AG08395 (cell line): Measurements from ENCODE around the gene CPED1.
"Not testable (repeated sequence)": the region's sequence is repeated elsewhere in the genome, so short reads cannot be mapped to it uniquely, and the experiment has no call there.

ENCODE experiments used
- DNase-seq: peaks from one replicate; pipeline ENCODE4 v3.0.0; 2012; ENCODE audit warnings: mixed read lengths, low spot score

Gene CPED1

DNA sequence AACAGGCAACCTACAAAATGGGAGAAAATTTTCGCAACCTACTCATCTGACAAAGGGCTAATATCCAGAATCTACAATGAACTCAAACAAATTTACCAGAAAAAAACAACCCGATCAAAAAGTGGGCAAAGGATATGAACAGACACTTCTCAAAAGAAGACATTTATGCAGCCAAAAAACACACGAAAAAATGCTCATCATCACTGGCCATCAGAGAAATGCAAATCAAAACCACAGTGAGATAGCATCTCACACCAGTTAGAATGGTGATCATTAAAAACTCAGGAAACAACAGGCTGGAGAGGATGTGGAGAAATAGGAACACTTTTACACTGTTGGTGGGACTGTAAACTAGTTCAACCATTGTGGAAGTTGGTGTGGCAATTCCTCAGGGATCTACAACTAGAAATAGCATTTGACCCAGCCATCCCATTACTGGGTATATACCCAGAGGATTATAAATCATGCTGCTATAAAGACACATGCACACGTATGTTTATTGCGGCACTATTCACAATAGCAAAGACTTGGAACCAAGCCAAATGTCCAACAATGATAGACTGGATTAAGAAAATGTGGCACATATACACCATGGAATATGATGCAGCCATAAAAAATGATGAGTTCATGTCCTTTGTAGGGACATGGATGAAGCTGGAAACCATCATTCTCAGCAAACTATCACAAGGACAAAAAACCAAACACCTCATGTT is 264.2 kb downstream of the CPED1 start:
- not testable (repeated sequence) for DNase-seq

DNA sequence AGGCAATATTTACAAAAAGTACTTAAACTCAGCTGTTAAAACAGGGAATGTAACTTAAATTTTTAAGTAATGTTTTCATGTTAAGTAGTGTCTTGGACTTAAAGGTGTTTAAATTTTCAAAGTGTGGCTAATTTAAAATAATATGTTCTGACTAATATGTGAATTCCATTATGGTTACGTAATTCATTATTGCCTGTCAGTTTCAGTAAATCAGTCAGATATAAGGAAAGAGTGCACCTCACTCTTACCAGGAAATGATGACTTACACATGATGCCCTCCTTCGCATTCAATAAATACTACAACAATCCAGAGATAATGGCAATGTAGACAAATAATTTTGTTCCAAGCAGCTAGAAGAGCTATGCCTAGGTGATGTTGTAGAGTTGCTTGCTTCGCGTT is 271.3 kb downstream of the CPED1 start:
- DNase-seq: no peak

DNA sequence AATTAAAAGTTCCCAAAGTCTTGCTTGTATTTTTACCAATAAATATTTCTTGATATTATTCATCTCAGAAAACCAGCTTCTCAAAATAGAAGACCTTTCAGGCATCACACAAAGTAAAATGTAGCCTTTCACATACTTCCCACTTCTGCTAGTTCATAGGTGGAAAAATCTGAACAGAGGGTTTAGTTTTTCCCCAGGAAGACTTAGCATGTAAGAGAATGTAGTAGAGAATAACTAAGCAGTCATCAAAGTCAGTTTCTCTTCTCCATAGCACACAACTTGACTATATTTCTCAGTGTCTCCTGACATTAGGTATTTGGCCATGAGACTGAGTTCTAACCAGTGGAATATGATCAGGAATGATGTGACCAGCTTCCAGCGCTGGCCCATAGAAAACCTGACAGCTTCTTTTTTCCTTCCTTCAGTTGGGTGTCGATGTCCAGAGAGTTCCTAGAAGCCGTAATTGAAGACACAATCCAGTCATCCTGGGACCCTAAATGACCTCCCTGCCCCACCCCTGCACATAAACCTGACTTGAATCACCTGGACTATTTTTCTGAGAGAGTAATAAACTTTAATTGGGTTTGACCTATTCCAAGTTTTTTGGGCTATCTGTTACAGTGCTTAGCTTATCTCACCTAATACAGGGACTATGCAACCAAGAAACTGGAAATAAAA is 272.8 kb downstream of the CPED1 start:
- no peak for DNase-seq

DNA sequence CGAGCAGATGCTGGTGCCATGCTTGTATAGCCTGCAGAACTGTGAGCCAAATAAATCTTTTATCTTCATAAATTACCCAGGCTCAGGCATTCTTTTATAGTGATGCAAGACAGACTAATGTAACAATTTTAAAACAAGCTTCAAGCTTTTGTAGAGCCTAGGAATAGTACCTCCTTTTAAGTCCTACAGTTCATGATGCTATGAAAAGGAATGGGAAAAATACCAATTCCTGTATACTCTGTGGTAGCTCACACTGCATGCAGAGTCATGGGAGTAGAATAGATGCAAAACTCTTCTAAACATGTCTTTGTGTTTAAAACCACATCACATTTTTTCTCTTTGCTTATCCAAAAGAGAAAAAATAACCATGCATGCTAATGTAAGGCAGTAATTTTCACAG is 273.7 kb downstream of the CPED1 start:
- DNase-seq: no peak

DNA sequence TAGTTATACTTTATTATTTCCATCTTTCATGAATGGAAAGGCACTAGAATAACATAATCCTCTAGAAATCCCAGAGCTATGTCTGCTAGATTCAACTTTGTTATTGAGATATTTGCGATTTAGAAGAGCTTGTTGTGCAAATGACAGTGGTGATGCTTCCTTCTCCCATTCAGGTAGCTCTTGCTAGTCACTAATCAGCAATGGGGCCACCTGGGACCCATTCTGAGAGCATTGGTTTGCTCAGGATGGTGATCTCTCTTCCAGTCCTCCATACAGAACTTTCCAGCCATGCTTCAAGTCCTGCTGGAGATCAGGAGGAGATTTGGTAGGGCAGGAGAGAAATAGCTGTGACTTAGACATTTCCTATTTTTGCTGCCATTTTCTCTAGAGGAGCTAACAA is 274.5 kb downstream of the CPED1 start:
- DNase-seq: no peak

DNA sequence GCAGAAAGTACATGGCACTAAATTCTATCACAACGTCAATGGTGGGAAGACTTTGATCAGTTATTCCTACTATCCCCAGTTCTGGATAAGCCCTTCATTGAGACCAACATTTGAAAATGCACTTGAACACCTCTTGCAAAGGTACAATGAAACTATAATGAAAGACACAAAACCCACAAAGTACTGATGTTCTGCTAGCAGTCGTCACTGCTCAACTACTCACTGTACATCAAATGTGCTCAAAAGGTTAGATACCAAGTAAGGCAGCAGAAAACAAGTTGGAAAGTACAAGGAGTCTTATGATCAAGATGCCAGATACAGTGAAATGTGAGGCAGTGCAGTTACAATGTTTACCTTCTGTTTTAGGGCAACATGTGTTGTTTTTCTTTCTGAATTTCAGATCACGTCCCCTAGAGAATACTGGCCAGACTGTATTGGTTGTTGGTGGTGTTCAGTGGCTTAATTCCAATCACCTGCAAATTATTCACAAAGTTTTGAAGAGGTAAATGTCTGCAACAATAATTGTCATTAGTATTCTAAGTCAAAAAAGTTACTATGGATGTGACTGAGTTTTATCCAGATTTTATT is 277.9 kb downstream of the CPED1 start:
- DNase-seq: no peak

DNA sequence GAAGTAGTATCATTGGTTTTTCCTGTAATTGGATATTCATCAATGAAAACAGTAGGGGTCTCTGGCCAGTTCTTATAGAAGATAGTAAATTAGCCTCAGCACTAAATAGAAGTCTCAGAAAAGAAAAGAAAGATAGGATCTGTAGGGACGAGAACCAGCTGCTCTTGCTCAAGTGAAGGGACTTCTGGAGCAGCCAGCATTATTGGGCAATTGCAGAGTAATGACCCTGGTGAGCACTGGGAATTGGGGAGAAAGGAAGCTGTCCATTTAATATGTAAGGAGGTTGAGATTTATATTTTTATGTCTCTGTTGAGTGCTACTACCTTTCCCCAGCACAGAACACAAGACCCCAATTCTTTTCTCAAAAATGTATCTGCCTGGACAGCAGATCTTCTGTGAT is 279.1 kb downstream of the CPED1 start:
- no peak for DNase-seq

DNA sequence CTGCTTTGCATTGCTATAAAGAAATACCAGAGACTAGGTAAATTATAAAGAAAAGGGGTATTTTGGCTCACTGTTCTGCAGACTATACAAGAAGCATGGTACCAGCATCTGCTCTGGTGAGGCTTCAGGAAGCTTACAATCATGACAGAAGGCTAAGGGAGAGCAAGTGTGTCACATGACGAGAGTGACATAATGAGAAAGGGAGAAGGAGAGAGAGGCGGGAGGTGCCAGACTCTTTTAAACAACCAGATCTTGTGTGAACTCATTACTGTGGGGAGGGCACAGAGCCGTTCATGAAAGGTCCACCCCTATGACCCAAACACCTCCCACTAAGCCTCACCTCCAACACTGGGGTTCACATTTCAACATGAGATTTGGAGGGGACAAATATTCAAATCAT is 281.3 kb downstream of the CPED1 start:
- DNase-seq: no peak

DNA sequence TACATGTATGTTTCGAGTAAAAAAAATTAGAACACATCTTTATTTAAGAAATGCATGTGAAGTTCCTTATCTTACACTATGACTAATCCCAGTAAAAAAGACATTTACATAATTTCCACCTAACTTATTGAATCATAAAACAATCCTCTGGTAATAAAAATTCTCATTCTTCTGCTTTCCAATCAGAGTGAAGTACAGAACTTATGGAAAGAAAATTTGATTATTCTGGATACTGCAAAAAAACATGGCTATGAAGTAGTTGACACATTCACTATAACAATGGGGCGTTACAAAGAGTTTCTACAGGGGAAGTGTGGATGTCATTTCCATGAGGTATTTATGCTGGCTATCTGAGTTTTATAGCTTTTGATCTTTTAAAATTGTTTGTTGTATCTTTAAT is 282.6 kb downstream of the CPED1 start:
- DNase-seq: no peak

DNA sequence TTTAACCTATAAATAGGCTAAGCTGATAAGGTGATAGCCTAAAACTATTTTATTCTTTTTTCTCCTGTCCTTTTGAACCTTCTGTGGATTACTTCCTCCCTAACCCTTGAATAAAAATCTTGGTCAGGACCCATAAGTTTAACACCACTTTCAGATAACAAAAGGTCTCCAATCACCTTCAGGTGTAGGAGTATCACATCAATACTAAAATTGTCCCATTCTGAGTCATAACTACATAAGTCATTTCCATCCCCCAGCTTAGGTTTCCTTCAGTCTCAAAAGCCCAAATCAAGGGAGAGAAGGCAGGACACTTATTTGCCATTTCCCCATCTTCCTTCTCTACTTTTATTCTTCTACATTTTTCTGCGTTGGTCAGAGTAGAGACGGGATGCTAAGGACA is 283.4 kb downstream of the CPED1 start:
- no peak for DNase-seq

DNA sequence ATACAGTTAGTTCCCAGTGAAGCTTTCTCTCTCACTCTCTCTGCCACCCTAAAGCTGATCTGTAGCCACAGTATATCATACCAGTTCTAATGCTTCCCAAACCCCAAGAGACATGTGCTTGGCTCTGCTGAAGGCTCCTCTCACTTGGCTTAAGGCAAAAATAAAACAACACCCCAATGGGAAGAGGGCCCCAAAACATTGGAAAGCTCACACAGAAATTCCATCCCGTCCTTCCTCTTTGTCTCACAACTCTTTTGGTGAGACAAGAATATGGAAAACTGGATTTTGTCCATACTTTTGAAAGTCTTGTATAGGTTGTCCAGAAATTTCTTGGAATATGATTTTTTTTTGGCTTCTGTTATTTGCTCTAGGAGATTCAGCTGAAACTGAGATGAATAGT is 284.2 kb downstream of the CPED1 start:
- DNase-seq: no peak

DNA sequence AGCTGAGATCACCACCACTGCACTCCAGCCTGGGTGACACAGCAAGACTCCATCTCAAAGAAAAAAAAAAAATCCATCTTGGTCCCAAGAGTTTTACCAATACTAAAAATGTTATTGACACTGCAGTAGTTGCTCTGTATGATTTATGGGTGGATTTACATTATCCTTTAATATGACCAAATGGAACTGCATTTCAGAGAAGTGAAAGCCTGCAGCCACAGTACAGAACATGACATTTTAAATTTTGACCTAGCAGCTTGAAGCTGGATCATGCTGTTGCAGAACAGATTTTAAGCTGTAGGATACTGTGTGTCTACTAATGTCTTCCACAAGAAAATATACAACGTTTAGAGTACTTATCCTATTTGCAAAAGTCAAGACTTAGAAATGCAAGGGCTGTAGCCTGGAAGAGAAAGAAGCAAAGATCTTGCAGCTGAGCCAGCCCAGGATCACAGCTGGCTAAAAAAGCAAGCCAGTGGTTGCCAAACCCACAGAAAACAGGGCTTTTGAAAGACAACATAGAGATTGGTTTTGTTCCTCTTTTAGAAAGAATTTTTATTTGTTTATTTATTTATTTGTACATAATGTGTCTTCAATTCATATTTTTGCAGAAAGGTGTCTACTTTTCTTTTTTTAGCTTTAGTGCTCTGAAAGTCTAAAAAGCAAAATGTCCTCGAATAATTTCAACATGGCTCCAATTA is 285.1 kb downstream of the CPED1 start:
- DNase-seq: no peak

DNA sequence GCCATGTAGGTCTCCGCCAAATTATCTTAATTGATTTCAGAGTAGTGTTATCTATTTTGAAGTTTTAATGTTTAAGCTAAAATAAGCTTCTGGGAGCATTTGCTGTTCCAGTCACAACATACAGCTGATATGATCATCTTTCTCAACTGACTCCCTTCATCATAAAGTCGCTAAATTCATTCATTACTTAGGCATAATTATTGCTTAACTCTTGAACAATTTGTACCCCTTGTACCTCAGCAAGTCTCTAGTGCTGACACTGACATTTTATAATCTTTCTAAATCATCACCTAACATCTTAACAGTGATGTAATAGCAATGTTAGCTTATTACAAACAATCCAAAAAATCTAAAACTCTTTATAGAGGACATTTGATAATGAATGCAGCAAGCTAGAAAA is 286.0 kb downstream of the CPED1 start:
- no peak for DNase-seq

DNA sequence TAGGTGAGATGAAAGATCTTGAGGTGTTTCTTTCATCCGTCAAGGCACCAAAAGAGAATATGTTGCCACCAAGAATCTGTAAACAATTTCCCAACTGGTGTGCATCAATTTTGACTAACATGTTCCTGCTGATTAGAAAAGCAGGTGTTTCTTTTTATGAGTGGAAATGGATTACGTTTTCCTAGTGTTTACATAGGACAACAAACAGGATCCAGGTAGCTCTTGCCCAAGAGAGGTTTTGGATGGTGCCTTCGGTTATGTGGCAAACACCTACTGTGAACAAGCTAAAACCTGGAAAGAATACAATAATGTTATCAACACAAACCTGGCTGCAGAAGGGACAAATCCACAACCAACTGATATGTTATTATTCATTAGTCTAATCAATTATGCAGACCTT is 286.7 kb downstream of the CPED1 start:
- no peak for DNase-seq

DNA sequence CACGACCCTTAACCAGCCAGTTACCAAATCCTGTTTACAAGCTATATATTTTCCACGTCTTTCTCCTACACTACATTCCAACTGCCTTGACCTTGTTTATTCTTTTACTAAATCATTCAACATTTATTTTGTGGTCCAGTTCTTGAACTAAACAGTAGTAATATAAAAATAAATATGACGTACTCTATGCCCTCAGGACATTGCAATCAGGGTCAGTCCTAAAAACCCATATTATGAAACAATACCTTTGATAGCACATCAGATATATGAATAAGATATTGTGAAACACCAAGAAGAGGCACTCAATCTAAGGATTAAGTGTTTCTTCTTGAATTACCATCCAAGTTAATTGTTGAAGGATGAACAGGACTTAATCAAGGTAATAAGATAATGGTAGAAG is 287.8 kb downstream of the CPED1 start:
- no peak for DNase-seq

DNA sequence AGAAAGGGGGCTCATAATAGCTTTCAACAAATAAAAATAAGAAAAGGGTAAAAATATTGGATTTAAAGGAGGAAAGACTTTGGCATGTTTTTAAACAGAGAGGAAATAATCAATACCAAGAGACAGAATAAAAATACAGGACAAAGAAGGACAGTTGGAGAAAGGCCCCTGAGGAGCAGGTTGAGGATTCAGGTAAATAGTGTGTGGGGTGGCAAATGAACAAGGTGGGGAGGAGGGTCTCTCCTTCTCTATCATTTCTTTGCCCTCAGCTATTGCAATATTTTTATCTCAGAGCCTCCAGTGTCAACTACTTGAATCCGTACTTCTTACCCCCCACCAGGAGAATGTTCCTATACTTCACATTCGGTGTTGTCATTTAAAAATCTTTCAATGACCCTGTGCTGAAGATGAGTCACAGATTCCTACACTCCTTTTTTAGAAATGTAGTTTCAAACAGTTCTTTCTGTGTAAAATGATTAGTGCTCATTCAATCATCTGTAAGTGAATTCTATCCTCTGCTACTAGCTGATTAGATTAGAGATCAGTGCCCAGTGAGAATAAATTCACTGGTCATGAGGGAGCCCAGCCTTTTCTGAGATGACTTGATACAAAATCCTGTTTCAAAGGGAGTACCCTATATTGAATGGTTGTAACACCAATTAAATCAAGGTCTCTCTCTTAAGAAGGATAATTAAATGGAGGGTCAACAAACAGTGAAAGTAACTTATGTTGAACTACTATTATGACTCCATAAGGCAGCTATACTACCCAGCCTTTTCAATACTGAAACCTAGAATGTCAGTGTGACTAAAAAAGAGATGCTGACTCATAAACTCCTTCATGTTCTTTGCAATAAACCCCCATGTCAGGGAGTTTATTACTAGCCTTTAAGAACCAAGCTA is 289.9 kb downstream of the CPED1 start:
- peak; percentile 61 for DNase-seq

DNA sequence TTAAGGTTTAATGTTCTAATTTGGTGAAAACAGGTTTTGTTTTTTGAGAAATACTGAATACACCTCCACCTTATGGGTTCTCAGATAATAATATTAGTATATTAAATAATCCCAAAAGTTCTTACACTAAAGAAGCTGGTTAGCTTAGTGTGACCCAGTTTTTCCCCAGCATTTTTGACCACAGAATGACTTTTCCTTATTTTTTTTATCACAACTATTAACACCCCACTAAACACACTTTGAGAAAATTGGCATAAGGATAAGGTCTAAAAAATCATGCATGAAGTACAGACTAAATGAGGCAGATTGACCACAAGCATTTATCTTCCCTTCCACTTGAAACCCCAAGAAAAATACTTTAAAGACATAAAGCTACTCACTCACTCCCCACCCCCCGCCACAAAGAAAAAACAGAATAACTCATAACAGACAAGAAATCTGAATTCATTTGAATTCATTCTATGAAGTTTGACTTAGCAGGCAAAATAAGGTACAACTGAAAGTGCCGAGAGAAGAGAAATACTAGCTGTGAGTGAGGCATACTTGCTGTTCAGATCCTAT is 290.6 kb downstream of the CPED1 start:
- no peak for DNase-seq

DNA sequence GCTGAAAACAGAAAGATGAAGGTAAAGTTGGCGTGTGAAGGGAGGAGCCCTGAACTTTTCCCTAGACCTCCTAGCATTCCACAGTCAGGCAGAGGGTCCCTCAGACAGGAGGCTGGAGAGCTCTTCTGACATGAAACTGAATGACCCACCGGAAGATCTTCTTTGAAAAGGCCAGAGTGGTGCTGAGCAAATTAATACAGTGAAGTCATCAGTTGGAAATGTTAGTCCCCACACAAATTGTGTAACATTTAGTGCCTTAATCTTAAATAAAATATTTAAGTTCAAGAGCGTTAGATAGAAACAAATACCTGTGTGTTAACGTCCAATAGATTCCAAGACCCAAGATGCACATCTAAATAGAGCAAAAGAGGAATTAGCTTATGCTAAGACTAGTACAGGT is 291.3 kb downstream of the CPED1 start:
- DNase-seq: no peak

DNA sequence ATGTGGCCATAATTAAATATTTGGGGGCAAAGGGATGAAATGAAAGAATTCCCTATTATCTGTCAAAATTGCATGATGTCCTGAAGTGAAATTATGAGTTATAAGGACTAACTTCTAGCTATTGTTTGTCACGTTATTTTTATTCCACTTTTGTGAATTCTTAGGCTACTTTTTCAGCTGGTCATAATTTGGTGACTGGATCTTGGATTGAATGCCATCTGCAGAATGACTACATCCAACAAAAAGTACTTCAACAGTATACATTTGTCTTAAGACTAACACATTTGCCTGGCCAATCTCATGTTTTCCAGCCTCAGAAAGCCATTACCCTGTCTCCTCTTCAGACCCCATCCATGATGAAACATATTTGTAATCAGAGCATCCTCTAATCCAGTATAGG is 292.1 kb downstream of the CPED1 start:
- DNase-seq: no peak

DNA sequence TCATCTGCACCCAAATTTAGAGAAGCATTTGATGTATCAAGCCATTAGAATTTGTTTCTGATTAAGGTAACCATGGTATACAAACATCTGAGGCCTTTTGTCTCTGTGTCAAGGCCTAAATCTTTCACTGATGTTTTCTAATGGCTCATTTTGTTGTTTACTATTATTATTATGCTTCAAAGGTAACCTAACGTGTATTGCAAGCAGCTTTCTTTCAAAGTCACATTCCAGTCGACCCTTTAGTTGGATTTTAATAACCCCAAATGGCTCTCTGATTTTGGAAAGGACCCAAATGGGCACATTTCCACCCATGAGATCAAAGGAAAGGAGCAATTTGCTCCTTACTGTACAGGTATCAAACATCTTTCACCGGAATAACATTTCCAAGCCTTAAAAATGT is 293.6 kb downstream of the CPED1 start:
- DNase-seq: no peak

DNA sequence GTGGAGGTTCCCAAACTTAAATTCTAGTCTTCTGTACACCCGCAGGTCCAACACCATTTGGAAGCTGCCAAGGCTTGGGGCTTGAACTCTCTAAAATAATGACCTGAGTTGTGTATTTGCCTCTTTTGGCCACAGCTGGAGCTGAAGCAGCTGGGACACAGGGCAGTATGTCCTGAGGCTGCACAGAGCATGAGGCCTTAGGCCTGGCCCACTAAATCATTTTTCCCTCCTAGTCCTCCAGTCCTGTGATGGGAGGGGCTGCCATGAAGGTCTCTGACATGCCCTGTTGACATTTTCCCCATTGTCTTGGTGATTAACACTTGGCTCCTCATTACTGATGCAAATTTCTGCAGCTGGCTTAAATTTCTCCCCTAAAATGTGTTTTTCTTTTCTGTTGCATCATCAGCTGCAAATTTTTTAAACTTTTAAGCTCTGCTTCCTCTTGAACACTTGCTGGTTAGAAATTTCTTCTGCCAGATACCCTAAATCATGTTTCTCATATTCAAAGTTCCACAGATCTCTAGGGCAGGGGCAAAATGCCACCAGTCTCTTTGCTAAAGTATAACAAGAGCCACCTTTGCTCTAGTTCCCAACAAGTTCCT is 296.7 kb downstream of the CPED1 start:
- DNase-seq: no peak
